GM23338 (cell line): ENCODE data around the gene NDUFS2. TPM values are rescaled to one million over a fixed set of nuclear protein-coding genes. Genes with fewer than 3 reads are reported as not detected.

ENCODE experiments used
- ATAC-seq: fragments of 200-7000 bp; cut with Tn5 transposase; 3 replicates; pipeline ENCODE4 v1.9.1; 2020
- DNase-seq: peaks from one replicate; pipeline ENCODE4 v3.0.0-alpha.2; 2015; ENCODE audit warnings: low spot score
- H2AFZ ChIP-seq: fragments of 200-600 bp; sonication (generic); 2 replicates; pipeline ENCODE4 v1.8.0; 2016; ENCODE audit warnings: antibody characterized with exemption, mild to moderate bottlenecking, moderate library complexity
- H3F3A ChIP-seq: fragments of 200-600 bp; sonication (generic); replicated peaks from 2 replicates; pipeline ENCODE4 v1.8.0; 2017; ENCODE audit warnings: antibody characterized with exemption, mixed run types, low read depth
- H3K27ac ChIP-seq: fragments of 200-600 bp; sonication (generic); 2 replicates; pipeline ENCODE4 v1.6.1; 2016; ENCODE audit warnings: low read depth
- H3K27me3 ChIP-seq: fragments of 200-600 bp; sonication (generic); 2 replicates; pipeline ENCODE4 v1.8.0; 2016; ENCODE audit warnings: mild to moderate bottlenecking, mixed run types, moderate library complexity; ENCODE audit not compliant: insufficient read depth
- H3K36me3 ChIP-seq: fragments of 200-600 bp; sonication (generic); 2 replicates; pipeline ENCODE4 v1.8.0; 2016; ENCODE audit warnings: mild to moderate bottlenecking; ENCODE audit not compliant: insufficient read depth
- H3K4me1 ChIP-seq: fragments of 200-600 bp; sonication (generic); 2 replicates; pipeline ENCODE4 v1.8.0; 2016; ENCODE audit warnings: mild to moderate bottlenecking, moderate library complexity; ENCODE audit not compliant: insufficient read depth
- H3K4me2 ChIP-seq: fragments of 200-600 bp; sonication (generic); 2 replicates; pipeline ENCODE4 v1.7.1; 2017; ENCODE audit warnings: mixed run types
- H3K4me3 ChIP-seq: fragments of 200-600 bp; sonication (generic); 2 replicates; pipeline ENCODE4 v1.6.1; 2016; ENCODE audit warnings: mixed run types
- H3K79me2 ChIP-seq: fragments of 200-600 bp; sonication (generic); replicated peaks from 2 replicates; pipeline ENCODE4 v1.8.0; 2017; ENCODE audit warnings: mild to moderate bottlenecking; ENCODE audit not compliant: insufficient read depth
- H3K9me2 ChIP-seq: fragments of 200-600 bp; sonication (generic); 2 replicates; pipeline ENCODE4 v1.8.0; 2017; ENCODE audit not compliant: insufficient read depth
- H4K20me1 ChIP-seq: fragments of 200-600 bp; sonication (generic); replicated peaks from 2 replicates; pipeline ENCODE4 v1.8.0; 2017; ENCODE audit warnings: mild to moderate bottlenecking; ENCODE audit not compliant: insufficient read depth
- H3K27ac Mint-ChIP-seq: 2 replicates; pipeline ENCODE4 v1.8.0; 2020; ENCODE audit warnings: inconsistent platforms, mild to moderate bottlenecking, moderate library complexity, mixed read lengths
- H3K27me3 Mint-ChIP-seq: 3 replicates; pipeline ENCODE4 v1.8.0; 2022; ENCODE audit warnings: low read depth, mild to moderate bottlenecking, moderate library complexity, mixed read lengths, inconsistent platforms; ENCODE audit not compliant: insufficient read depth, poor library complexity
- H3K36me3 Mint-ChIP-seq: 3 replicates; pipeline ENCODE4 v1.8.0; 2021; ENCODE audit warnings: low read depth, mild to moderate bottlenecking, inconsistent platforms, moderate library complexity, mixed read lengths
- H3K4me1 Mint-ChIP-seq: 3 replicates; pipeline ENCODE4 v1.8.0; 2020; ENCODE audit warnings: mild to moderate bottlenecking, inconsistent platforms, mixed read lengths
- H3K4me3 Mint-ChIP-seq: 3 replicates; pipeline ENCODE4 v1.8.0; 2021; ENCODE audit warnings: moderate library complexity, mild to moderate bottlenecking, inconsistent platforms, mixed read lengths
- H3K9me3 Mint-ChIP-seq: 3 replicates; pipeline ENCODE4 v1.8.0; 2020; ENCODE audit warnings: moderate library complexity, mild to moderate bottlenecking, inconsistent platforms, mixed read lengths
- CREB1 ChIP-seq: fragments of 250-450 bp; sonication (Bioruptor Pico); IDR thresholded peaks from 2 replicates; pipeline ENCODE4 v1.5.0; 2020; ENCODE audit warnings: low read depth, mild to moderate bottlenecking, moderate library complexity
- CTCF ChIP-seq, 2 experiments: fragments of 200-600 bp in 1 of 2; sonication (generic) in 1 of 2; conservative IDR thresholded peaks; 2 replicates each; pipeline versions ENCODE4 v1.5.1 to v1.6.1; 2016 to 2017; ENCODE audit warnings: antibody characterized with exemption in 2 of 2, low read depth in 2 of 2, mild to moderate bottlenecking in 2 of 2, moderate library complexity in 1 of 2
- ETS1 ChIP-seq: IDR thresholded peaks from 2 replicates; pipeline ENCODE4 v1.6.1; 2016; ENCODE audit warnings: antibody characterized with exemption
- EZH2 ChIP-seq: fragments of 200-600 bp; sonication (generic); IDR thresholded peaks from one replicate; pipeline ENCODE4 v1.8.0; 2017; ENCODE audit warnings: antibody characterized with exemption, mild to moderate bottlenecking, low read depth; ENCODE audit not compliant: unreplicated experiment
- EZH2phosphoT487 ChIP-seq: fragments of 200-600 bp; sonication (generic); IDR thresholded peaks from one replicate; pipeline ENCODE4 v1.8.1; 2018; ENCODE audit warnings: antibody characterized with exemption; ENCODE audit not compliant: unreplicated experiment
- JUNB ChIP-seq: IDR thresholded peaks from one replicate; pipeline ENCODE4 v1.6.1; 2016; ENCODE audit warnings: antibody characterized with exemption; ENCODE audit not compliant: unreplicated experiment
- NANOG ChIP-seq: IDR thresholded peaks from 2 replicates; pipeline ENCODE4 v1.6.1; 2016; ENCODE audit warnings: antibody characterized with exemption, borderline replicate concordance
- POLR2AphosphoS5 ChIP-seq: IDR thresholded peaks from 2 replicates; pipeline ENCODE4 v1.6.1; 2016; ENCODE audit warnings: antibody characterized with exemption, low read depth
- REST ChIP-seq: IDR thresholded peaks from one replicate; pipeline ENCODE4 v1.6.1; 2018; ENCODE audit warnings: antibody characterized with exemption; ENCODE audit not compliant: unreplicated experiment
- STAT1 ChIP-seq: IDR thresholded peaks from one replicate; pipeline ENCODE4 v1.6.1; 2016; ENCODE audit warnings: antibody characterized with exemption; ENCODE audit not compliant: unreplicated experiment
- ZNF114 ChIP-seq: fragments of 250-450 bp; sonication (Bioruptor Pico); IDR thresholded peaks from 2 replicates; pipeline ENCODE4 v1.5.0; 2020; ENCODE audit warnings: mild to moderate bottlenecking, moderate library complexity
- ZNF331 ChIP-seq: fragments of 250-450 bp; sonication (Bioruptor Pico); IDR thresholded peaks from 2 replicates; pipeline ENCODE4 v1.5.0; 2020; ENCODE audit warnings: low read depth, mild to moderate bottlenecking, moderate library complexity
- ZNF462 ChIP-seq: fragments of 250-450 bp; sonication (Bioruptor Pico); IDR thresholded peaks from 2 replicates; pipeline ENCODE4 v1.5.0; 2020; ENCODE audit warnings: mild to moderate bottlenecking, moderate library complexity
- polyA plus RNA-seq: library from polyadenylated mRNA; unstranded; fragments of >200 nt; fragmentation: Nextera tagmentation; extraction: Ambion mirVana; gene quantifications from 2 replicates; pipeline ENCODE4 v1.2.1, GENCODE V29; 2016
- total RNA-seq: library from RNA; depleted of rRNA; stranded (reverse); fragments of >200 nt; shearing (Covaris generic); gene quantifications from 2 replicates; pipeline ENCODE4 v1.2.3, GENCODE V29; 2014

NDUFS2 gene
- total and polyA plus RNA-seq, 2 experiments from 2014 or later, result 56.7 to 131 TPM

- H3K27me3 Mint-ChIP-seq, result peaks cover 19% of the 10 kb centered on the region
- peaks cover 12% of the 10 kb centered on the region for H3K4me1 Mint-ChIP-seq
- Histone ChIP-seq H3K4me3 (no peak overlapping the region), H3K4me1 (peaks cover 7% of the 10 kb centered on the region; the same call in 1 of the 2 replicates), H3K27me3 (no peaks in the 10 kb centered on the region), H3K4me2 (no peak overlapping the region), H3K9me2 (no peaks in the 10 kb centered on the region), H3K36me3 (peaks cover 16% of the 10 kb centered on the region), H3F3A (peaks cover 21% of the 10 kb centered on the region), H3K79me2 (no peaks in the 10 kb centered on the region), H4K20me1 (no peaks in the 10 kb centered on the region; the same call in 1 of the 2 replicates), H2AFZ (no peak overlapping the region), H3K27ac (no peak overlapping the region)
- TF ChIP-seq NANOG (no peak), EZH2 (no peak), CREB1 (CRISPR knock-in tag) (no peak), CTCF (conservative IDR thresholded peaks at IDR 0.05; ENCODE audit: low read depth in 2 of 2) (no peak), JUNB (no peak), ZNF114 (CRISPR knock-in tag) (no peak), STAT1 (no peak), POLR2AphosphoS5 (no peak), EZH2phosphoT487 (no peak), REST (no peak), ZNF331 (CRISPR knock-in tag) (no peak), ETS1 (no peak), ZNF462 (no peak)
- peaks cover 44% of the 10 kb centered on the region for H3K36me3 Mint-ChIP-seq
- no peak for DNase-seq
- ATAC-seq, result no peak
- no peaks in the 10 kb centered on the region for H3K9me3 Mint-ChIP-seq
- no peak overlapping the region for H3K4me3 Mint-ChIP-seq
- no peak overlapping the region for H3K27ac Mint-ChIP-seq
These were observed 33.3 kb upstream of the NDUFS2 start for GRCh38 chr1:161168906-161169305.
